Middle frontal gyrus (tissue), 1 donor: ENCODE results near the gene FAM186B.

ENCODE experiments used
- DNase-seq: peaks from one replicate; pipeline ENCODE4 v3.0.0-alpha.2; 2015; ENCODE audit warnings: low spot score; ENCODE audit errors: extremely low spot score

The FAM186B gene

DNA sequence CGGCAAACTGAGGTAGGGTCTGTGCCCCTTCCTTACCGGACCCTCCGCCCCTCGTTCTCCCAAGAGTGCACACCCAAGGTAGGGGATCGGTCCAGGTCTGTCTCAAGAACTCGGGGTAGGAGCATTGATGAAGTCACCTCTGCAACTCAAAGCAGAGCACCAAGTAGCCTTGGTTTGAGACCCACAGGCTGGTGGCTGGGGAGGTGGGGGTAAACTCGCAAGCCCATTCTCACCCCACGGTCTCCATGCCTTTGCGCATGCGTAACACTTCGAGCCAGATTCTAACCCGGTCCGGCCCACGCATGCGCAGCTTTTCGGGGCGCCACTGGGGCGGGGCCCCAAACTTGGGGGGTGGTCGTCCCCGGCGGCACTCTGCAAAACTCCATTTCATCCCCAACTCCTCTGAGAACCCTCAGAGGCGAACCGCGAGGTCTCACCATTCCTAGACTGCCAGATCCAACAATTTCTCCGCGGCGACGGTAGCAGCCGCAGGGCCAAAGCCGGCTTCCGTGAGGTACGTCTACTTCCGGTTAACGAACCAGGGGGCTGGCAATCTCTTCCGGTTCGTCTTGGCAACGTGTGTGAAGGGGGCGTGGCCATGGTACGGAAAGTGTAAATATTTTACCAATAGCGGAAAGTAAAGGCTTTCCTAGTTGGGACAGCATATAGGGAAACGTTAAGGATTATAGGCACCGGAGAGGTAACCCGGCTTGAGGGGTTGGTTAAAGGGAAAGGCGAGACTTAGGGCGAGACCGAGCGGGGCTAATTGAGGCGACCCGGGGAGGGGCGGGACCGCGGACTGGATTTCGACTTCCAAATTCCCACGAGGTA is 37.6 kb downstream of the FAM186B start, which contains the start of gene MCRS1:
TSS of gene MCRS1 (minus strand) at position 532 of the 831 bp plus-strand sequence. CDS start 1,411 bp downstream, outside the sequence.
- peak; percentile 89 for DNase-seq

GRCh38 chr12:49567302-49567610 is 38.2 kb downstream of the FAM186B start:
- DNase-seq: no peak

DNA sequence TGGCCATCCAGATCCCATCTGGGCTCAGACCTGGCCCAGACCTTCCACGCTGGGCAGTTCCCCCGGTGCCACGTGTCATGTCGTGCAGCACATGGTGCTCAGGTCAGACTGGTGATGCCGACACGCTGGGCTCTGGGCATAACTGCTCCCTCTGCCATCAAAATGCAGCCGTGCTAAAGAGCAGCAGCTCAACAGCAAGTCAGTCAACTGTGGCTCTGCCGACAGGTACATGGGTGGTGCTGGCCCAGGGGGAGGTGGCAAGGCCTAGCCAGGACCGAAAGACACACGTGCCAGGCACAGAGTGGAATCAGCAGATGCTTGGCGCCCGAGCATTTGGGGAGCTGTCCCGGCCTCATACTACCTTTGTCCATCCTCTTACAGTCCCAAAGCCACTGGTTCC is 39.1 kb downstream of the FAM186B start:
- DNase-seq: no peak

DNA sequence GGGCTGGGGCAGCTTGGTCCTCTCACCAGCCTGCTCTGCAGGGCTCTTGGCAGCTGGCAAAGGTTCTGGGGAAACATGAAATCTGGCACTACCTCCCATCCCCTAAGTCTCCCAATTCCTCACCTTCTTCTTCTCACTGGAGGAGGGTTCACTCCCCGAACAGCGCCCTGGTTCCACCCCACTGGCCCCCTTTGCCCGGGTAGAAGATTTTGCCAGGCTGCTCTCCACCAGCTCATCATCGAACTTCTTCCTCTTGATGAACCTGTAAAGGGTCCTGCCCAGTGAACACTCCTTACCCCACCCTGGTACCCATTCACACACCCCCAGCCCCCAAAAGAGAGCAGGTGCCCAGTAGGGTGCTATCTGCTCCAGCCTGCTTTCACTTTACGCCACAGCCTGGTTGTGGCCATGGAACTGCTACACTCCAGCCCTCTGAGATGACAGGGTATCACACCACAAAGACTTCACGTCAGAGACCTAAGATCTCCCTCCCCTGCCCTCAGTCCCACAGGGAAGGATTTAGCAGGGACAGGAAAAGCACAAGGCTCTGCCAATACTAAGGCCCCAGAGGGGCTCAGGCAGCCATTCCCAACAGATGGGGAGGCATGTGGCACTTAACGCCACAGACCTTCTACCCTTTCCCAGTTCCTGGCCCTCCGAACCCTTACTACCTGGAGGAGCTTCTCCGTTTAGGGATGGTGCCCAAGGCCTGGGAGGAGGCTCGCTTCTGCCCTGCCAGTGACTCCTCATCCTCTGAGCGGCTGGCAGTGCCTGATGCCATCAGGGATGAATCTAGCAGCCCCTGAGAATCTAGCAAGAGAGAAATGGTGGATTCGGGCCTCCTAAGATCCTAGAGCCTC is 39.8 kb downstream of the FAM186B start:
- no peak for DNase-seq

DNA sequence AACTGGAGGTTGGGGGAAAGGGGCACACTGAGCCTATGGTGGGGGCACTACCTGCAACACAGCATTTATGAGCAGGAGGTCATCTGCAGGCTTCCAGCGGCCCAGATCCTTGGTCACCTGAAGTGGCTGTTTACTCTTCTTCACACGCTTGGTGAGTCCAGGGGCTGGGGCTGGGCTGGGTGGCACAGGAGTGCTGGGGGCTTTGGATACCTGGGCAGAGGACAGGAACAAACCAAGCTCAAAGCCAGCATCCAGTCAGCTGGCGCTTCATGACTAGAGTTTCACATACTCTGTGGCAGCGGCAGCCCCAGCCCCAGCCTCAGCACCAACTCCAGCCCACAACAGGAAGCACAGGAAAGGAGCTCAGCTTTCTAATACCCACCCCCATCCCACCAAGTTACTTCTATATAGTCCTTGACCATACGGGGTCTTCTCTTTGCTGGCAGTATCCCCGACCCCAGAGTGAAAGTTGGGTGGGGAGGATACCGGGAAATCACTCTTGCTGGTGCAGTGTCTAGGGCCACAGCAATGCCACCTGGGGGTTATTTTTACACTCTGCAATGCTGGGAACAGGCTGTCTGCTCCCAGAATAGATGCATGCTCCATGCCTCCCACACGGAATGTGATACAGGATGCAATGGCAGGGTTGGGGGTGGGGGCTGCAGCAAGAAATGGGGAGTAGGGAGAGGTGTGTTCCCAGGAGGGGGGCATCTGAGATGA is 40.6 kb downstream of the FAM186B start:
- peak; percentile 24 for DNase-seq

DNA sequence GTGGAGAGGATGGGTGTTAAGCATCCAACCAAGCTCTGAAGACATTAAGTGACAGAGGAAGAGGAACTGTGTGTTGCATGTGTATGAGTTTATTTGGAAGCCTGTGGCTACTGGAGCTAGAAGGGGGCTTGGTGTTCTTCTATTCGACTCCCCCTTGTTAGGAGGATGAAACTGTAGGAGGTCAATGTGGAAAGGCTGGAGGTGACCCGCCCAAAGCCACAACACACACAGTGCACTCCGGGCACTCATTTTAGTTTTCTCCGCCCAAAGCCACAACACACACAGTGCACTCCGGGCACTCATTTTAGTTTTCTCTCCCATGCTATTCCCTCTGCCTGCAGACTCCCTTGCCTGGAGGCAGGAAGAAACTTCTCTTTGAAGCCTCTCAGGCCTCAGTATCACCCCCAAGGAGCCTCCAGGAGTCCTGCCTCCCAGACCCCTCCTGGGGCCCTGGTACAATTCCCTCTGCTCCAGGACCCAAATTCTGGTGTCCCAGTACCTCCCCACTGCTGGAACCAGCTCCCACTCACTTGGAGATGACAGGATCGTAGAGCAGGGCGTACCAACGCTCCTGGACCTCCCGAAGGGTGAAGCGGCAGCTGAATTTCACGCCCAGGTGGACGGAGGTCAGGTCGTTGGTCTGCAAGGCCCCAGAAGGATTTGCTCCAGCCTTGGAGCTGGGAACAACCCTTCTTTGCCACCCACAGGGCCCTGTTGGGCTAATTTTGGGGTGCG is 41.3 kb downstream of the FAM186B start:
- no peak for DNase-seq

DNA sequence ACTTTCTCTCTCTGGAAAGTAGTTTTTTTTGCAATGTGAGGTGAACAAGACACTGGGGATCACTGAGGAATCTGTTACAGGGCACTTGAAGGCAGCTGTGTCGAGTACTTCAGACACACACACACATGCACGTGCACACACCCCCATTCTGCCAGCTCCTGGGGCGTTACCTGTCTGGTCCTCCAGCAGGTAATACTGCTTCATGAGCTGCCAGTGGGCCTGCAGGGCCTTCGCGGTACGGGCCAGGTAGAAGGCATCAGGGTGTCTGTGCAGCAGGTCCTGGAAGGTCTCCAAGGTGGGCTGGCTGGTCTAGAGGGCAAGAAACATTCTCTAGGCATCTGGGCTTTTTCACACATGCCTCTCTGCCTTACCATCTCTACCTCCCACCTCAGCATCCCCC is 42.6 kb downstream of the FAM186B start:
- DNase-seq: no peak

DNA sequence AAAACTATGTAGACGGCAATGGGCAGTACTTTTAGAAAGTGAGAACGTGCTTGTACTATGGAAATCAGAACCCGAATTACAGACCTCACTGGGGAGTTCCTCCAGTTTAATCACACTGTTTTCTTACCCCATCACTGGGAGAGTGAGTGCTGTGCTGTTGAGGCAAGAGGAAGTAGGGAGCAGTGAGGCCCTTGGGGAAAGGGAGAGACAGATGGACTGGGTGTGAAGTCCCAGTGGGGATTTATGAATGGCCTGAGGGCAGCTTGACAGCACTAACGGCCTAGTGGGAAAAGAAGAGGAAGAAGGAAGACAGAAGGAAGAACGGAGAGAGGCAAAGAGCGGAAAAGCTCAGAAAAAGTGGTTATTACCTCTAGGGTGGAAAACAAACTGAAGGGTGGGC is 43.2 kb downstream of the FAM186B start:
- no peak for DNase-seq

DNA sequence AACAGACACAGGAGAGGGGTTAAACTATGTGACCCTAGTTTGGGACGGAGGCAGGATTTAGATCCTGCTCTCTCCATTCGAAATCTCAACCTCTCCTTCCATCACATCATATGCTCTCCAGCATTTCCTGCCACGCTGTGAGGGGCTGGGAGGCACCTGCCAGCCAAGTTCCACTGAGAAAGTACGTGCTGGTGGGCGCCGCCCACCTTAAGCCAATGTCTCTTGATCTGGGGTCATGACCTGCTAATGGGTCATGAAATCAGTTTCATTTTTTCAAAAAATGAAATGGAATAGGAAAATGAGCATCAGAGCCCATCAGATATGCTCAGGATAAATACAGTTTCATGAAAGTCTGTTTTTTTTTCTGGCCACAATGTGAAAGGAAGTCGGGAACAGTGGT is 44.7 kb downstream of the FAM186B start:
- DNase-seq: no peak

GRCh38 chr12:49559011-49559675 is 46.3 kb downstream of the FAM186B start:
- no peak for DNase-seq

- DNase-seq: no peak
These were observed 46.9 kb downstream of the FAM186B start for GRCh38 chr12:49558526-49558925.

- DNase-seq: no peak
These were observed 47.6 kb downstream of the FAM186B start for GRCh38 chr12:49557917-49558215.

DNA sequence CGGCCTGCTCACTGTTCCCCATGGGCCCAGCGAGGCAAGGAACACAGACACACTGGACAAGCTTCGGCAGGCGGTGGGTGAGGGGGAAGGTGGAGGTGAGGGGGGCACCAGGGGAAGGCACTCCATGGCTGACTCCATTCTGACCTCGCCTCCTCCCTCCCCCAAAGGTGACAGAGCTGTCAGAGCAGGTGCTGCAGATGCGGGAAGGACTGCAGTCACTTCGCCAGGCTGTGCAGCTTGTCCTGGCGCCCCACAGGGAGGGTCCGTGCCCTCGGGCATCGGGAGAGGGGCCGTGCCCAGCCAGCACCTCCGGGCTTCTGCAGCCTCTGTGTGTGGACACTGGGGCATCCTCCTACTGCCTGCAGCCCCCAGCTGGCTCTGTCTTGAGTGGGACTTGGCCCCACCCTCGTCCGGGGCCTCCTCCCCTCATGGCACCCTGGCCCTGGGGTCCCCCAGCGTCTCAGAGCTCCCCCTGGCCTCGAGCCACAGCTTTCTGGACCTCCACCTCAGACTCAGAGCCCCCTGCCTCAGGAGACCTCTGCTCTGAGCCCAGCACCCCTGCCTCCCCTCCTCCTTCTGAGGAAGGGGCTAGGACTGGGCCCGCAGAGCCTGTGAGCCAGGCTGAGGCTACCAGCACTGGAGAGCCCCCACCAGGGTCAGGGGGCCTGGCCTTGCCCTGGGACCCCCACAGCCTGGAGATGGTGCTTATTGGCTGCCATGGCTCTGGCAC is 48.1 kb downstream of the FAM186B start:
- no peak for DNase-seq

DNA sequence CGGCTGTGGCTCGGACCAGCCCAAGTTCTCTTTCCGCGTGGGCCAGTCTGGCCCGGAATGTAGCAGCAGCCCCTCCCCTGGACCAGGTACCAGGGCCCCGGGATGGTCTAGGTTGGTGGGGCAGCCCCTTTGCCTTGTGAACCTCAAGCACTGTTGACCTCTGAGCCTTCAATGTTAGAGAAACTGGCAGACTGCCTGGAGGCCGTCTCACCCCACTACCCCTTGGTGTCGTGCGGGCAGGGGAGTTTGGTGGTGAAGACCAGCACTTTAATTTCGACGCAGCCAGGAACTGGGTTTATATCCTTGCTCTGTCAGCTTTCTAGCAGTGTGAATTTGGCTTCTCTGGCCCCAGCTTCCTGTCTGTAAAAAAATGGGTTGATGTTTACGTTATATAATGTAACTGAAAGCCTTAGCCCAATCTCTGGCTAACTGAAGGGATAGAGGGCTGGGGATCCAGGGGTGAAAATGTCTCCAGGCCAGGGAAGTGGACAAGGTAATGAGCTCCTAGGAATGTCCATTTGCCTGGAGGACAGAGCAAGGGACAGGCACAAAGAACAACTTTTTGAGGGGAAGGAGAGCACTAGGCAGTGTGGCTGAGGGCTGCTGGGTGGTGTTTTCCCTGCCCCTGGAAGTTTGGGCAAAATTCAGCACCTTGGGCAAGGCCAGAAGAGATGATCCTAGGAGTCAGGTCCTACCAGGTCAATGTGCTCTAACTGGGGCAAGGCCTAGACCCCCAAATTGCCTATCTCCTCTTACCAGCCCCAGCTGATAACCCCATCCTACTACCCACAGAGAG is 48.9 kb downstream of the FAM186B start:
- no peak for DNase-seq

DNA sequence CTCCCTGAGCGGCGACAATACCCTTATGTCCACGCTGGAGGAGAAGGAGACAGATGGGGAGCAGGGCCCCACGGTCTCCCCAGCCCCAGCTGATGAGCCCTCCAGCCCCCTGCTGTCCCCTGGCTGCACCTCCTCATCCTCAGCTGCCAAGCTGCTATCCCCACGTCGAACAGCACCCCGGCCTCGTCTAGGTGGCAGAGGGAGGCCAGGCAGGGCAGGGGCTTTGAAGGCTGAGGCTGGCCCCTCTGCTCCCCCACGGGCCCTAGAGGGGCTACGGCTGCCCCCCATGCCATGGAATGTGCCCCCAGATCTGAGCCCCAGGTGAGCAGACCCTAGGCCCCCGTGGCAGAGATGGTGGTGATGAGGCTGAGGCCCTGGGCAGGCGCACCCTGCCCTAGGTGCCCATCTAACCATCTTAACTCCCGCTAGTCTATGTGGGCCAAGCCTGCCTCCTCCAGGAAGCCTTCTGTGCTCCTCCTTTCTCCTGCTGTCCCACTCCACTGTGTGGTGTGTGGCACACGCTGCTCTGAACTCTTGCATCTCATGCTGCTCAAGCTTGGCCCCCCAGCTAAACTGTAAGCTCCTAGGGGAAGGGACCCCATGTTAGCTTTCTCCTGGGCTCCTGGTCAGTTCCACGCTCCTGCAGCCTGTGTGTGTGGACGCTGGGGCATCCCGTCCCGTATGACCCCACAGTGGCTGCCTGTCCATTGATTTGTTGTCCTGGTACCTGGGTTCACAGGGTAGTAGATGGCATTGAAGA is 49.6 kb downstream of the FAM186B start:
- no peak for DNase-seq

- DNase-seq: no peak
These were observed 51.2 kb downstream of the FAM186B start for GRCh38 chr12:49554266-49554665.

GRCh38 chr12:49553512-49554088 is 51.8 kb downstream of the FAM186B start:
- no peak for DNase-seq

- DNase-seq: no peak
These were observed 52.5 kb downstream of the FAM186B start for GRCh38 chr12:49552899-49553298.
